Central memory CD8-positive, alpha-beta T cell (primary cell): ENCODE measurements around the gene VIM.

Experiments
- ATAC-seq: fragments of 150-1000 bp; cut with Tn5 transposase; replicated peaks from 2 replicates; pipeline ENCODE4 v1.10.0; 2022; ENCODE audit warnings: mild to moderate bottlenecking, moderate FRiP score, moderate number of reproducible peaks; ENCODE audit not compliant: poor library complexity, severe bottlenecking; ENCODE audit errors: extremely low read depth
- DNase-seq, 2 donors: peaks; one replicate each; pipeline ENCODE4 v3.0.0; 2021; ENCODE audit warnings: low spot score in 2 of 2
- H3K27ac Mint-ChIP-seq: one replicate; pipeline ENCODE4 v1.8.0; 2022; ENCODE audit warnings: low read depth, mild to moderate bottlenecking, moderate library complexity, mixed read lengths
- H3K27me3 Mint-ChIP-seq: one replicate; pipeline ENCODE4 v1.8.0; 2022; ENCODE audit warnings: mixed read lengths
- H3K36me3 Mint-ChIP-seq: one replicate; pipeline ENCODE4 v1.8.0; 2022; ENCODE audit warnings: mild to moderate bottlenecking, moderate library complexity, mixed read lengths; ENCODE audit not compliant: insufficient read depth
- H3K4me1 Mint-ChIP-seq: one replicate; pipeline ENCODE4 v1.8.0; 2022; ENCODE audit warnings: mixed read lengths
- H3K4me3 Mint-ChIP-seq: one replicate; pipeline ENCODE4 v1.8.0; 2022; ENCODE audit warnings: mild to moderate bottlenecking, moderate library complexity, mixed read lengths
- H3K9me3 Mint-ChIP-seq: one replicate; pipeline ENCODE4 v1.8.0; 2022; ENCODE audit warnings: mixed read lengths

The VIM gene

GRCh38 chr10:17213646-17214349 lies 14.2 kb upstream of the VIM start:
- H3K36me3 Mint-ChIP-seq, result peaks cover 13% of the 10 kb centered on the region
- no peaks in the 10 kb centered on the region for H3K9me3 Mint-ChIP-seq
- H3K27ac Mint-ChIP-seq, result no peak overlapping the region
- no peak overlapping the region for H3K4me3 Mint-ChIP-seq
- DNase-seq, result no peak
- H3K4me1 Mint-ChIP-seq, result peaks cover 9% of the 10 kb centered on the region
- H3K27me3 Mint-ChIP-seq, result no peaks in the 10 kb centered on the region
- ATAC-seq, result no peak

- peak overlapping the region; percentile 96 for H3K27ac Mint-ChIP-seq
Measured at GRCh38 chr10:17214526-17214925, 13.5 kb upstream of the VIM start.

DNA sequence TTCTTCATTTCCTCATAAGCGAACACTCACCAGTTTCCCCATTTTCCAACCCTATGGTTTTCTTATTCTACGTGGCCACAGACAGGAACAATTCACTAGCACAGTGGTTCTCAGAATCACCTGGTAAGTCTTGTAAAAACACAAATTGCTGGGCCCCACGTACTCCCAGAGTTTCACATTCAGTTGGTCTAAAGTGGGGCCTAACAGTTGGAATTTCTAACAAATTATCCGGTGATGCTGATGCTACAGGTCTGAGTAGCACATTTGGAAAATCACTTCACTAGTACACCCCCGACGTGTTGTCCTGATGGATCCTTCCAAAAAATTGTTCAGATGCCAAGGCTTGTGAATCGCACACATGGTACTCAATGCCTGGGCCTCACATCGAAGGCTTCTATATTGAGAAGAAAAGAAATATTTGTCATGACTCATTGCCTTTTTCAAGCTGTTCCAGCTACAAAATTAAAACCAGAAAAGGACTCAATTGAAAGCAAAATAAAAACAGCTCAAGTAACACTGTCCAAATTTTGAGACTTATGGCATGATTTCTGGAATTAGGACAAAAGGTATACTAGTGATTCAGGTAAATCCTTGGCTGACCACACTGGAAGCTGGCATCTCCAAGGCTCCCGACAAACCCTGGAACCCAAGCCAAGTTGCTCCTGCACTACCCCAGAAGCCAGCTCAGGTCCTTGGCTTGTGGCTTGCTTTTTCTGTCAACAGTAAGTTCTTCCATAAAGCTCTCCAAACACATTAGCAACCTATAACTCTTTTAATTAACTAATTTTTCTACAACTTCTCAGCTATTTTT lies 12.9 kb upstream of the VIM start:
- ATAC-seq (no peak), DNase-seq (no peak)
- no peaks in the 10 kb centered on the region for H3K9me3 Mint-ChIP-seq
- H3K36me3 Mint-ChIP-seq, result peaks cover 13% of the 10 kb centered on the region
- H3K4me1 Mint-ChIP-seq, result peaks cover 9% of the 10 kb centered on the region
- H3K4me3 Mint-ChIP-seq, result no peak overlapping the region
- H3K27me3 Mint-ChIP-seq, result no peaks in the 10 kb centered on the region
- peak overlapping the region; percentile 96 for H3K27ac Mint-ChIP-seq

More at GRCh38 chr10:17214526-17214925, 13.5 kb upstream of the VIM start:
- no peaks in the 10 kb centered on the region for H3K9me3 Mint-ChIP-seq
- H3K36me3 Mint-ChIP-seq, result peaks cover 13% of the 10 kb centered on the region
- ATAC-seq (no peak), DNase-seq (no peak)
- peaks cover 9% of the 10 kb centered on the region for H3K4me1 Mint-ChIP-seq
- H3K27me3 Mint-ChIP-seq, result no peaks in the 10 kb centered on the region
- H3K4me3 Mint-ChIP-seq, result no peak overlapping the region

GRCh38 chr10:17215782-17216122 lies 12.3 kb upstream of the VIM start:
- H3K36me3 Mint-ChIP-seq, result peaks cover 13% of the 10 kb centered on the region
- DNase-seq (no peak), ATAC-seq (no peak)
- no peak overlapping the region for H3K4me3 Mint-ChIP-seq
- no peaks in the 10 kb centered on the region for H3K27me3 Mint-ChIP-seq
- no peaks in the 10 kb centered on the region for H3K9me3 Mint-ChIP-seq
- H3K4me1 Mint-ChIP-seq, result peaks cover 9% of the 10 kb centered on the region
- H3K27ac Mint-ChIP-seq, result peak overlapping the region; percentile 96

GRCh38 chr10:17216217-17216900 lies 11.7 kb upstream of the VIM start:
- Mint-ChIP-seq H3K4me1 (peaks cover 14% of the 10 kb centered on the region), H3K9me3 (no peaks in the 10 kb centered on the region), H3K27ac (peak overlapping the region; percentile 96), H3K4me3 (no peak overlapping the region), H3K36me3 (peaks cover 13% of the 10 kb centered on the region), H3K27me3 (no peaks in the 10 kb centered on the region)
- DNase-seq, result no peak
- ATAC-seq, result peak; percentile 97

DNA sequence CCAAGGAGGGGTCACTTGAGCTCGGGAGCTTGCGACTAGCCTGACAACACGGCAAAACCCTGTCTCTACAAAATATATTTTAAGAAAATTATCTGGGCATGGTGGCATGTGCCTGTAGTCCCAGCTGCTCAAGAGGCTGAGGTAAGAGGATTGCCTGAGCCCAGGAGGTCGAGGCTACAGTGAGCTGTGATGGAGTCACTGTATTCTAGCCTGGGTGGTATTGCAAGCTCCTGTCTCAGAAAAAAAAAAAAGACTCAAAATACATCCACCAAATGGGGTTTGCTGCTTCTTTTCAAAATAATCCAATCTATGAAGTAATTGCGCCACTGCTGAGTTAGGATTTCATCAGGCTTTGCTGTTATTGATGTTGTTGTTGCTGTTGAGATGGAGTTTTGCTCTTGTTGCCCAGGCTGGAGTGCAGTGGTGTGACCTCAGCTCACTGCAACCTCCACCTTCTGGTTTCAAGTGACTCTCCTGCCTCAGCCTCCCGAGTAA lies 11.1 kb upstream of the VIM start:
- Mint-ChIP-seq H3K4me3 (no peak overlapping the region), H3K27ac (peak overlapping the region; percentile 96), H3K27me3 (no peaks in the 10 kb centered on the region)

GRCh38 chr10:17217631-17218232 lies 10.3 kb upstream of the VIM start:
- Mint-ChIP-seq H3K4me1 (peaks cover 20% of the 10 kb centered on the region), H3K27ac (peak overlapping the region; percentile 96), H3K9me3 (no peaks in the 10 kb centered on the region), H3K27me3 (no peaks in the 10 kb centered on the region), H3K36me3 (peaks cover 11% of the 10 kb centered on the region), H3K4me3 (no peak overlapping the region)
- DNase-seq (no peak), ATAC-seq (no peak)

More for the DNA sequence above, 11.1 kb upstream of the VIM start:
- no peak for ATAC-seq
- Mint-ChIP-seq H3K36me3 (peaks cover 13% of the 10 kb centered on the region), H3K4me1 (peaks cover 14% of the 10 kb centered on the region), H3K9me3 (no peaks in the 10 kb centered on the region)
- no peak for DNase-seq

DNA sequence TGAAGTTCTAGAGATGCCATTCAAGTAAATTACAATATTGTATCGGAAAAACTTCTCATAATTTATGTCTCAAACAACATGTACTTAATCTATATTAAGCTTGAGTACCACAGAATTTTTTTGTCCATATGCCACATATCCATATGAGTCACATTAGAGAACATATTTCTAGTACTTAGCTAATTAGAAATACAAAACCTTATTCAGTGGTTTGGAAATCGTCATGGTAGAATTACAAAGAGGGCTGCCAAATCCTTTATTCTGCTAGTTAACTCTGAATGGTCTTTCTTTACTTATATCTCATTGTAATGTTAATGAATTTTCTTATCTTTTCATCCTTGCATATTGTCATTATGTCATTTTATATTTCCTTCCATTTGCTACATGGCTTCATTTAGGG lies 9.0 kb upstream of the VIM start:
- Mint-ChIP-seq H3K4me1 (peaks cover 25% of the 10 kb centered on the region), H3K36me3 (peaks cover 9% of the 10 kb centered on the region), H3K9me3 (no peaks in the 10 kb centered on the region), H3K4me3 (no peak overlapping the region), H3K27me3 (no peaks in the 10 kb centered on the region), H3K27ac (no peak overlapping the region)
- ATAC-seq (no peak), DNase-seq (no peak)

GRCh38 chr10:17220652-17221100 lies 7.4 kb upstream of the VIM start:
- ATAC-seq (no peak), DNase-seq (no peak)
- peaks cover 8% of the 10 kb centered on the region for H3K36me3 Mint-ChIP-seq
- no peaks in the 10 kb centered on the region for H3K9me3 Mint-ChIP-seq
- no peaks in the 10 kb centered on the region for H3K27me3 Mint-ChIP-seq
- peaks cover 25% of the 10 kb centered on the region for H3K4me1 Mint-ChIP-seq
- H3K4me3 Mint-ChIP-seq, result no peak overlapping the region
- H3K27ac Mint-ChIP-seq, result no peak overlapping the region

DNA sequence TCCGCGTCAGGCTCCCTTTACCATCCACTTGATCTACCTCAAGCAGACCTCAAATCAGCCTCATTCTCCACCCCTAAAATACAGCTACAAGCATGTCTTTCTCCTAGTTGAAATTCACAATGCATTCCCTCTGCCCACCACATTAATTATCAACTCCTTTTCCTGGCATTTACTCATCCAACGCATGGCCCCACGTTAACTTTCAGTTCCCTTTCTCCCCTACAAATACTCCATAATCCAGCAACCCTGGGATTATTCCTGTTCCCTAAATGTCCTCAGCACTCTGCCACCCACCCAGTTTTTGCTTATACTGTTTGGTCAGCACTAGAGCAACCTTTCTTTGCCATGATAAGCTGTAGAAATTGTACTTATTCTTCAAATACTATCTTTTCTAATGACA lies 5.7 kb upstream of the VIM start:
- peak overlapping the region; percentile 30 for H3K27ac Mint-ChIP-seq
- H3K4me3 Mint-ChIP-seq, result no peak overlapping the region

DNA sequence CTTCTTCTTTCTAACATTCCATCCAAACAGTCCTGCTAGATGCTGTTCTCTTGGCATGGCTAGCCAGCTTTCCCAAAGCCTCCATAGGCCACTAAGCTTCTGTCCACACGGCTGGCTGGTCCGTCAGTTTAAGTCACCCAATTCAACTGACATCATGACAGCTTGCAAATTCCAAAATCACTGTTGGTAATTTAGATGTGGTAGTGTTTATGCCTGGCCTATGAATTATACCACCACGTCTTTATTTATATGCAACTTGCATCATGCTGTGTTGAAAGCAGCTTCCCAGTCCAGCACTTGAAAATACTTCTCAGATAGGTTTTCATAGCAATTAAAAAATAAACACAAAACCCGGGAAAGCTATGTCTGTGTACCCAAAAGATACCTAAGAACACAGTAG lies 2.2 kb upstream of the VIM start:
- ATAC-seq (no peak), DNase-seq (no peak)
- Mint-ChIP-seq H3K27me3 (no peaks in the 10 kb centered on the region), H3K9me3 (no peaks in the 10 kb centered on the region), H3K36me3 (peaks cover 42% of the 10 kb centered on the region), H3K4me1 (peaks cover 64% of the 10 kb centered on the region), H3K4me3 (no peak overlapping the region), H3K27ac (peak overlapping the region; percentile 98)

More for the DNA sequence above, 5.7 kb upstream of the VIM start:
- ATAC-seq (no peak), DNase-seq (no peak)
- Mint-ChIP-seq H3K4me1 (peaks cover 31% of the 10 kb centered on the region), H3K27me3 (no peaks in the 10 kb centered on the region), H3K36me3 (peaks cover 9% of the 10 kb centered on the region), H3K9me3 (no peaks in the 10 kb centered on the region)

- Mint-ChIP-seq H3K36me3 (peaks cover 53% of the 10 kb centered on the region), H3K4me1 (peaks cover 67% of the 10 kb centered on the region), H3K27me3 (no peaks in the 10 kb centered on the region), H3K27ac (peak overlapping the region; percentile 98), H3K4me3 (peak overlapping the region; percentile 95), H3K9me3 (no peaks in the 10 kb centered on the region)
- ATAC-seq (no peak), DNase-seq (no peak)
Measured at GRCh38 chr10:17226891-17227303, 1.1 kb upstream of the VIM start.
